GM23248 (cell line): ENCODE data around the gene FNDC3B.

ENCODE experiments used
- EZH2 ChIP-seq: fragments of 200-600 bp; sonication (generic); IDR thresholded peaks from 2 replicates; pipeline ENCODE4 v1.6.1; 2018; ENCODE audit warnings: antibody characterized with exemption, mild to moderate bottlenecking; ENCODE audit not compliant: insufficient read depth, poor library complexity, severe bottlenecking
- EZH2phosphoT487 ChIP-seq: fragments of 200-600 bp; sonication (generic); IDR thresholded peaks from 2 replicates; pipeline ENCODE4 v1.6.1; 2018; ENCODE audit warnings: antibody characterized with exemption, moderate library complexity, mild to moderate bottlenecking, low read depth; ENCODE audit not compliant: insufficient read depth

- no peak for TF ChIP-seq EZH2
- TF ChIP-seq EZH2phosphoT487 = no peak
These were observed 158.0 kb downstream of the FNDC3B start for GRCh38 chr3:172197344-172197743.
